WTC11 (cell line): ENCODE results near the gene HTRA2.

ENCODE experiments used
- ATF1 ChIP-seq: sonication (generic); formaldehyde crosslinking; IDR thresholded peaks from 2 replicates; pipeline ENCODE4 v1.8.1; 2023; ENCODE audit warnings: mild to moderate bottlenecking, moderate library complexity, missing genetic modification reagents
- CREM ChIP-seq: sonication (generic); formaldehyde crosslinking; IDR thresholded peaks from 2 replicates; pipeline ENCODE4 v1.8.1; 2022; ENCODE audit warnings: mild to moderate bottlenecking, missing genetic modification reagents, moderate library complexity
- CTCF ChIP-seq: fragments of 200-600 bp; IDR thresholded peaks from 2 replicates; pipeline ENCODE4 v1.8.0; 2022; ENCODE audit warnings: antibody characterized with exemption
- E2F1 ChIP-seq: sonication (generic); formaldehyde crosslinking; IDR thresholded peaks from 2 replicates; pipeline ENCODE4 v1.8.0; 2022; ENCODE audit warnings: mild to moderate bottlenecking, missing genetic modification reagents
- E2F4 ChIP-seq: sonication (generic); formaldehyde crosslinking; IDR thresholded peaks from 2 replicates; pipeline ENCODE4 v1.8.1; 2022; ENCODE audit warnings: low read depth, mild to moderate bottlenecking, moderate library complexity, missing genetic modification reagents, borderline replicate concordance
- GABPB1 ChIP-seq: sonication (generic); formaldehyde crosslinking; IDR thresholded peaks from 2 replicates; pipeline ENCODE4 v1.8.1; 2023; ENCODE audit warnings: mild to moderate bottlenecking, missing genetic modification reagents
- NFYB ChIP-seq: sonication (generic); formaldehyde crosslinking; conservative IDR thresholded peaks from 2 replicates; pipeline ENCODE4 v1.8.0; 2022; ENCODE audit warnings: low read depth, missing genetic modification reagents
- NR1H2 ChIP-seq: sonication (generic); formaldehyde crosslinking; IDR thresholded peaks from 2 replicates; pipeline ENCODE4 v1.9.0; 2021; ENCODE audit warnings: mild to moderate bottlenecking, moderate library complexity, missing genetic modification reagents
- NR2C2 ChIP-seq: sonication (generic); formaldehyde crosslinking; IDR thresholded peaks from 2 replicates; pipeline ENCODE4 v1.8.0; 2022; ENCODE audit warnings: mild to moderate bottlenecking, missing genetic modification reagents
- OVOL2 ChIP-seq: fragments of 250-450 bp; sonication (Bioruptor Pico); IDR thresholded peaks from 2 replicates; pipeline ENCODE4 v1.9.0; 2021; ENCODE audit warnings: mild to moderate bottlenecking, borderline replicate concordance
- ZNF281 ChIP-seq: sonication (generic); formaldehyde crosslinking; IDR thresholded peaks from 2 replicates; pipeline ENCODE4 v1.8.0; 2023; ENCODE audit warnings: mild to moderate bottlenecking, missing genetic modification reagents
- ZNF416 ChIP-seq: fragments of 250-450 bp; sonication (Bioruptor Pico); IDR thresholded peaks from 2 replicates; pipeline ENCODE4 v1.9.0; 2021; ENCODE audit warnings: mild to moderate bottlenecking, inconsistent platforms

GRCh38 chr2:74582184-74582583 lies 52.5 kb downstream of the HTRA2 start:
- TF ChIP-seq NFYB (CRISPR knock-in tag) = no peak
- no peak for TF ChIP-seq NR1H2 (CRISPR knock-in tag)
- TF ChIP-seq E2F4 (CRISPR knock-in tag) = no peak
- no peak for TF ChIP-seq ZNF416
- no peak for TF ChIP-seq GABPB1
- no peak for TF ChIP-seq ATF1 (CRISPR knock-in tag)
- no peak for TF ChIP-seq OVOL2 (CRISPR knock-in tag)
- TF ChIP-seq CTCF = no peak
- TF ChIP-seq E2F1 (CRISPR knock-in tag) = no peak
- TF ChIP-seq ZNF281 = no peak
- no peak for TF ChIP-seq NR2C2 (CRISPR knock-in tag)
- no peak for TF ChIP-seq CREM (CRISPR knock-in tag)
